A673 (cell line): ENCODE measurements around the gene COMT. TPM values are rescaled to one million over a fixed set of nuclear protein-coding genes. Genes with fewer than 3 reads are reported as not detected.

Experiments used
- BruUV-seq: library from RNA; stranded (reverse); fragments of 400-500 nt; replicated peaks from 2 replicates; lab custom pipeline; 2021; lab: Mats Ljungman, UMichigan
- CTCF ChIA-PET: fragments of 300-600 bp; sonication (Branson Sonifier 250); formaldehyde crosslinking; loops from one replicate; lab custom pipeline; 2022; ENCODE audit warnings: antibody characterized with exemption; lab: Charles Lee
- POLR2A ChIA-PET: fragments of 300-600 bp; sonication (Branson Sonifier 250); formaldehyde crosslinking; loops from one replicate; lab custom pipeline; 2022; ENCODE audit warnings: antibody characterized with exemption; ENCODE audit not compliant: low non-redundant PET; lab: Charles Lee
- DNase-seq: peaks from one replicate; pipeline ENCODE4 v3.0.0-alpha.2; 2015; ENCODE audit warnings: low spot score
- H3K27ac ChIP-seq: fragments of 200-600 bp; sonication (generic); 2 replicates; pipeline ENCODE4 v1.5.1; 2016; ENCODE audit warnings: mixed run types, low read depth, mild to moderate bottlenecking, mixed read lengths, antibody characterized with exemption, low read length; ENCODE audit not compliant: poor library complexity, severe bottlenecking
- H3K27me3 ChIP-seq: fragments of 200-600 bp; sonication (generic); replicated peaks from 2 replicates; pipeline ENCODE4 v1.6.1; 2017; ENCODE audit warnings: mixed run types, low read depth, mild to moderate bottlenecking, mixed read lengths, antibody characterized with exemption, low read length; ENCODE audit not compliant: insufficient read depth, poor library complexity
- H3K36me3 ChIP-seq: fragments of 200-600 bp; sonication (generic); 2 replicates; pipeline ENCODE4 v1.6.1; 2016; ENCODE audit warnings: mixed run types, mild to moderate bottlenecking, mixed read lengths, antibody characterized with exemption, low read length; ENCODE audit not compliant: insufficient read depth, poor library complexity, severe bottlenecking
- H3K4me1 ChIP-seq: fragments of 200-600 bp; sonication (generic); 2 replicates; pipeline ENCODE4 v1.6.1; 2017; ENCODE audit warnings: mixed run types, mild to moderate bottlenecking, mixed read lengths, antibody characterized with exemption, low read length; ENCODE audit not compliant: insufficient read depth, poor library complexity, severe bottlenecking
- H3K4me3 ChIP-seq: fragments of 200-600 bp; sonication (generic); 2 replicates; pipeline ENCODE4 v1.5.1; 2016; ENCODE audit warnings: low read depth, mixed run types, mild to moderate bottlenecking, mixed read lengths, low read length; ENCODE audit not compliant: poor library complexity, severe bottlenecking
- H3K9me3 ChIP-seq: fragments of 200-600 bp; sonication (generic); 2 replicates; pipeline ENCODE4 v1.6.1; 2016; ENCODE audit warnings: mixed run types, low read depth, mild to moderate bottlenecking, mixed read lengths, antibody characterized with exemption, low read length; ENCODE audit not compliant: poor library complexity, severe bottlenecking
- CTCF ChIP-seq: fragments of 300-800, 200-600 bp; sonication (generic); conservative IDR thresholded peaks from 2 replicates; pipeline ENCODE4 v1.5.1; 2017; ENCODE audit warnings: low read depth, mild to moderate bottlenecking, antibody characterized with exemption, low read length, moderate library complexity, mixed read lengths
- EZH2 ChIP-seq: fragments of 200-600 bp; sonication (generic); IDR thresholded peaks from 2 replicates; pipeline ENCODE4 v1.6.1; 2017; ENCODE audit warnings: borderline replicate concordance, low read depth, mild to moderate bottlenecking, mixed read lengths, antibody characterized with exemption, low read length; ENCODE audit not compliant: poor library complexity, severe bottlenecking
- intact Hi-C: fragments of 100-400 bp; cut with micrococcal nuclease; formaldehyde crosslinking; loops from one replicate; pipeline ENCODE4 v1.10.0; 2022; ENCODE audit not compliant: unreplicated experiment
- total RNA-seq: library from RNA; stranded (reverse); gene quantifications from 2 replicates; pipeline ENCODE4 v1.2.3, GENCODE V29; 2021

The COMT gene
- total RNA-seq, 1 experiment from 2014 or later = 87.8 TPM

- peaks cover 7% of the 10 kb centered on the region for H3K4me1 ChIP-seq
- no peaks in the 10 kb centered on the region for H3K9me3 ChIP-seq
- DNase-seq = no peak
- no peak for TF ChIP-seq EZH2
- TF ChIP-seq CTCF = no peak
- intact Hi-C loops = no loop called here
- ChIA-PET POLR2A (no interaction called here), CTCF (no interaction called here)
- H3K36me3 ChIP-seq = no peaks in the 10 kb centered on the region
- H3K4me3 ChIP-seq = no peak overlapping the region
- no peak overlapping the region for H3K27ac ChIP-seq
- no peaks in the 10 kb centered on the region for H3K27me3 ChIP-seq
- no TSS peak for BruUV-seq
Observed at GRCh38 chr22:19990188-19990587, 48.6 kb downstream of the COMT start.

GRCh38 chr22:19990609-19991394 lies 49.2 kb downstream of the COMT start:
- Histone ChIP-seq H3K36me3 (no peaks in the 10 kb centered on the region), H3K27me3 (no peaks in the 10 kb centered on the region), H3K27ac (no peak overlapping the region), H3K9me3 (no peaks in the 10 kb centered on the region), H3K4me1 (peaks cover 7% of the 10 kb centered on the region), H3K4me3 (no peak overlapping the region)
- BruUV-seq = no TSS peak
- TF ChIP-seq EZH2 (no peak), CTCF (no peak)
- intact Hi-C loops = no loop called here
- POLR2A ChIA-PET = interaction anchor here (0.6 kb wide), 1 partner anchor 41 kb away, joined by 4 read pairs; no protein-coding TSS in a partner anchor
- CTCF ChIA-PET = no interaction called here
- DNase-seq = peak; percentile 63

GRCh38 chr22:19991395-19991644 lies 49.7 kb downstream of the COMT start:
- H3K4me3 ChIP-seq = no peak overlapping the region
- TF ChIP-seq CTCF (no peak), EZH2 (no peak)
- H3K27me3 ChIP-seq = no peaks in the 10 kb centered on the region
- H3K36me3 ChIP-seq = no peaks in the 10 kb centered on the region
- intact Hi-C loops = no loop called here
- ChIA-PET POLR2A (interaction anchor here (0.6 kb wide), 1 partner anchor 42 kb away, joined by 4 read pairs; no protein-coding TSS in a partner anchor), CTCF (no interaction called here)
- no TSS peak for BruUV-seq
- H3K4me1 ChIP-seq = peaks cover 7% of the 10 kb centered on the region
- no peak overlapping the region for H3K27ac ChIP-seq
- H3K9me3 ChIP-seq = no peaks in the 10 kb centered on the region
- no peak for DNase-seq
